ENCODE measurements around the gene LYRM2.

- TF ChIP-seq, protein P1, sequence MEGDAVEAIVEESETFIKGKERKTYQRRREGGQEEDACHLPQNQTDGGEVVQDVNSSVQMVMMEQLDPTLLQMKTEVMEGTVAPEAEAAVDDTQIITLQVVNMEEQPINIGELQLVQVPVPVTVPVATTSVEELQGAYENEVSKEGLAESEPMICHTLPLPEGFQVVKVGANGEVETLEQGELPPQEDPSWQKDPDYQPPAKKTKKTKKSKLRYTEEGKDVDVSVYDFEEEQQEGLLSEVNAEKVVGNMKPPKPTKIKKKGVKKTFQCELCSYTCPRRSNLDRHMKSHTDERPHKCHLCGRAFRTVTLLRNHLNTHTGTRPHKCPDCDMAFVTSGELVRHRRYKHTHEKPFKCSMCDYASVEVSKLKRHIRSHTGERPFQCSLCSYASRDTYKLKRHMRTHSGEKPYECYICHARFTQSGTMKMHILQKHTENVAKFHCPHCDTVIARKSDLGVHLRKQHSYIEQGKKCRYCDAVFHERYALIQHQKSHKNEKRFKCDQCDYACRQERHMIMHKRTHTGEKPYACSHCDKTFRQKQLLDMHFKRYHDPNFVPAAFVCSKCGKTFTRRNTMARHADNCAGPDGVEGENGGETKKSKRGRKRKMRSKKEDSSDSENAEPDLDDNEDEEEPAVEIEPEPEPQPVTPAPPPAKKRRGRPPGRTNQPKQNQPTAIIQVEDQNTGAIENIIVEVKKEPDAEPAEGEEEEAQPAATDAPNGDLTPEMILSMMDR (IDR thresholded peaks at IDR 0.05): no peak
- no peak for TF ChIP-seq POLR2A (IDR thresholded peaks at IDR 0.05)
These were observed 40.6 kb downstream of the LYRM2 start for GRCh38 chr6:89597988-89598387.

Measured in suprapubic skin (tissue), 3 donors.